ENCODE results near the gene PARD3.

The PARD3 gene

DNA sequence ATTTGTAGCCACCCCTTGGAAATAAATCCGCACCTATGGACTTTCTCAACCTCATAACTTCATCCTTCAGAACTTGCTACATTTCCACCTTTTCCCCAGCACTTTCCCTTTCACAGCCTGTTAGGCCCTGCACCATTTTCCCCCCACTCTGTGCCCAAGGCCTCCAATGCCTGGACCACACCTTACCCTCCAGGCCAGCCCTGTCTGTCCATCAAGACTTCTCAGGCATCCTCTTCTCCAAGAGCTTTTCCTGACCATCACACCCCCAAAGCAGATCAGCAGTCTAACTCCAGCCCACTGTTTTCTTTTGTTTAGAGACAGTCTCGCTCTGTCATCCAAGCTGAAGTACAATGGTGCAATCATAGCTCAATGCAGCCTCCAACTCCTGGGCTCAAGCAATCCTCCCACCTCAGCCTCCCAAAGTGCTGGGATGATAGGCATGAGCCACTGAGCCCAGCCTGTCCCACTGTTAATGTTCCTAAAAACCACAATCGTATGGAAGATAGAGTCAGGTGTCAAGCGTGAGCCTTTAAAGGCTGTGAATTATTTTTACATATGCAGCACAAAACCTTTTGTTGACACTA is 116.8 kb downstream of the PARD3 start:
- DNase-seq (ENCODE audit: low read depth in 1 of 2, low spot score in 1 of 2) = no peak

DNA sequence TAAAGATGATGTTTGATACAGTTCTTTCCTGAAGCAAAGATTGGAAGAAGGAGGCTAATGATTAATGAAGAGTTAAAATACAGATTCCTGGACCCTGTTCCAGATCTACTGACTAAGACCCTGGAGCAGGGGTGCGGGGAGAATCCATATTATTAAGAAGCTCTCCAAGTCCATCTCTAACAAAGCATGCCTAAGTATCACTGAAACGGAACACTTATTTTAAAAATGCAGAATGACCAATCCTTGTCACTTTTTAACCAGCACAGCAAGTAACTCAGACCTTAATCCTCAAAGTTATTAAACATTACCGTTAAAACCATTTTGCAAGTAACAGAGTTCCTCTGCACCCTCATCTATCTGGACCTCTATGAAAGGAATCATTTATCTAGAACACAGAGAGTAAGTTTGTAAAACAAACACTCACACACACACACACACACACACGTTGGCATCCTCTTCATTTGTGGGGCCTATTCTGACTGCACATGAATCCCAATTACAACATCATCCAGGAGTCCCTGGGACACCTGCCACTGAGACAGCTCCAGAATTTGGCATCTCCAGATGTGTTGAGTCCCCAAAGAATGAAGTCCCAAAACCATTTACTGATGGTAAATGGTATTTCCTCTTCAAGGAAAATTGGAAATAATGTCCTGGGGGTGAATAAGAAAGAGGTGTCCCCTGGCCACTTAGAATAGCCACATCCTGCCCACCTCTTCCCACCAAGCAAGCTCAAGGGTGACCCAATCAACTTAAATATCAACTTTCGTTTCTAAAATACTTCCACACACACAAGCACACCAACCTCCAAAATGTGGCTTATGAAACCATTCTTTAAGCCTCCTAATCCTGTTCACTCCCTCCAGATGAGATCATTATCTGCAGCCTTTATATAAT is 117.5 kb downstream of the PARD3 start:
- DNase-seq (ENCODE audit: low read depth in 1 of 2, low spot score in 1 of 2) = no peak

DNA sequence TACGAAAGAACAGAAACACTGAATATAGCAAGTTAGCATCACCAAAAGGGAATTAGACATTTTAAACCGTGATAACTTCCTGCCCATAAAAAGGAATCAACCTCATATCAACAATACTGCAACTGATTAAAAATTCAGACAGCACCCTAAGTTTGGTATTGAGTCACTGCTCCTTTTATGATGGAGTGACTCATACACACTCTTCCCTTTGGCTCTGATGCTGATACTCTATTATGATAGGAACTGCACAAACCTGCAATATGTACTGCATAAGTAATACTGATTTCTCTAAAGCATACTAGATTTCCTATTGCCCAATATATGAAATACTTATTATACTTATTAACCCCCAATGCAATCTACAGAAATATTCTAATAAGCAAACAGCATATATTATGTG is 118.7 kb downstream of the PARD3 start:
- DNase-seq (ENCODE audit: low read depth in 1 of 2, low spot score in 1 of 2) = no peak

DNA sequence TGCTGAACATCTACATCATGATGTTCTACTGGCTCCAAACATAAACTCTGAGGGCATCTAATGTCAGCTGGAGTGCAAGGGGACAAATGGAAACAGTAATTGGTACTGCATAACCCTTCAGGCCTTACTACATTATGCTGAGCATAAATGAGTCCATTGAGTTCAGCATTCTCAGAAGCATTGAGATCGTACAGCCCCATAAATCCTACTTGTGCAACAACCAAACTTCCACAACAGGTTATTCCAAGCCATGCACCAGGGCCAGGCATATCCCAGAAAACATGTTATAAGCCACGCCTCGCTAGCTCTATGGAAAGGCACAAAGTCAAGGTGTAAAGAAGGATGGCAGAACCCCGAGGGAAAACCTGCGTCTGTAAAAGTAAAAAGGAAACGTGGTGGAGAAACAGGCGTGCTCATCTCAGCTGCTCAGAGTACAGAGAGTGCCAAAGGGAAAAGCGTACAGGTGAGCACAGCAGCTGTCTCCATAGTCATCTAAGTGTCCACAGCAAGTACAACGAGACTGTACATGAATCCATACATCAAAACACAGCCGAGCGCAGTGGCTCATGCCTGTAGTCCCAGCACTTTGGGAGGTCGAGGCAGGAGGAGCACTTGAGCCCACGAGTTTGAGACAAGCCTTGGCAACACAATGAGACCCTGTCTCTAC is 124.6 kb downstream of the PARD3 start:
- DNase-seq (ENCODE audit: low read depth in 1 of 2, low spot score in 1 of 2) = no peak

DNA sequence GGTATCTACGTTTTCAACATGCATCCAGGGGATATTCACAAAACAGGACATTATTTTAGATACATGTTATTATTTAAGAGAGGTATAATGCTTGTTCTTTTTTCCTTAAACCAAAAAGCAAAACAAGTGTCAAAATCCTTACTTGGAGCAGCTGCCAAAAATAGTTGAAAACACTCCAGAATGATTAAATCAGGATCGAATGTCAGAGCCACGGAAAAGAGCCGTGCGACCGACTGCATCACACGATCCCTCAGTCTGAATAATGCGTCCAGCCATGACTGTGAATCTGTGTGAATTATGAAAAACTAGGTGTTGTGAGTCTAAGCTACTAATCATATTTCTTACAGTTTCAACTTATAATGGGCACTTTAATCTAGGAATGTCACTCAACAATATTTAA is 126.0 kb downstream of the PARD3 start:
- no peak for DNase-seq (ENCODE audit: low read depth in 1 of 2, low spot score in 1 of 2)

DNA sequence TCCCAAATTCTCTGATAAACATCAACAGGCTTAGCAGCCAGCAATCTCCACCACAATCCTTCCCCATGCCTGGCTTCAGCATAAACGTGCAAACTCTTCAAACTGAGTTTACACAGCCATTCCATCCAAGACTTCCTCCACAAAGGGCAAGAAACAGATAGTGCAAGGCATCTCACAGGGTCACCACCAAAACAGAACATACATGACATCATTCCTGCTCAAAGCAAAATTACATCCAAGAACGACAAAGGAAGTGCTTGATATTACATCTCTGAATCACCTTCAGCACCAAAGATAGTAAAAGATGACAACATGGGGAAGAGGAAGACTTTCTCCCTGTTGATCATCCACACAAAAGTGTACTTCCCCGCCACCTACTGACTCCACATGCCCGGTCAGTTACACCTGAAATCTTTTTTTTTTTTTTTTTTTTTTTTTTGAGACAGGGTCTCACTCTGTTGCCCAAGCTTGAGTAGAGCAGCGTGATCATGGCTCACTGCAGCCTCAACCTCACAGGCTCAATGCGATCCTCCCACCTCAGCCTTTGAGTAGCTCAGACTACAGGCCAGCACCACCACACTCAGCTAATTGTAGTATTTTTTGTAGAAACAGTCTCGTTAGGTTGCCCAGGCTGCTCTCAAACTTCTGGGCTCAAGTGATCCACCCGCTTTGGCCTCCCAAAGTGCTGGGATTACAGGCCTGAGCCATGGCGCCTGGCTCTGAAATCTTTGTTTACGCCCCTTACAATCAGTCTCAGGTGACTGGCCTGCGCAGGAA is 127.5 kb downstream of the PARD3 start:
- no peak for DNase-seq (ENCODE audit: low read depth in 1 of 2, low spot score in 1 of 2)

DNA sequence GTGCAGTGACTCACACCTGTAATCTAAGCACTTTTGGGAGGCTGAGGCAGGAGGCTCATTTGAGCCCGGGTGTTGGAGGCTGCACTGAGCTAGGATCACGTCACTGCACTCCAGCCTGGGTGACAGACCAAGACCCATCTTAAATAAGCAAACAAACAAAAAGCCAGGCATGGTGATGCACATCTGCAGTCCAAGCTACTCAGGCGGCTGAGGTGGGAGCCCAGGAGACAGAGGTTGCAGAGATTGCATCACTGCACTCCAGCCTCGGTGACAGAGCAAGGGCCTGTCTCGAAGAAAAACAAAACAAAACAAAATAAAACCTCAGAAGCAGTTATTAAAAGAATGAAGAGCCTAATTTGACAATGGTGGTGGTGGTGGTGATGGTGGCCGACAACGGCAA is 132.5 kb downstream of the PARD3 start:
- no peak for DNase-seq (ENCODE audit: low read depth in 1 of 2, low spot score in 1 of 2)

DNA sequence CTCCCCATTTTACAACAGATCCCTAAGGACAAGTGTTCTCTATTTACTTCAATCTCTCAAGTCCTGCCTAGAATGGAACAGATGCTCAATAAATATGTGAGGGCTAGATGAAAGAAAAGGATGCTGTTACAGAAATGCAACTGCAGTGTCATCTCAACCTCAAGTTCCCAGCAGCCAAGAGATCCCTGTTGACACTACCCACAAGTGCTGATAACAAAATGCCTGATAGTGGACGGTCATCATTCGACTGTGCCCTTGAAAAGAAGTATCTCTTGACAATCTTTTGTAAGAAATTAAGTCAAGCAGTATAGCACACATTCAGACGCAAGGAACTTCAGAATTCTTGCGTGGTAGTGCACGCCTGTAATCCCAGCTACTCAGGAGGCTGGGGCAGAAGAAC is 133.2 kb downstream of the PARD3 start:
- no peak for DNase-seq (ENCODE audit: low read depth in 1 of 2, low spot score in 1 of 2)

DNA sequence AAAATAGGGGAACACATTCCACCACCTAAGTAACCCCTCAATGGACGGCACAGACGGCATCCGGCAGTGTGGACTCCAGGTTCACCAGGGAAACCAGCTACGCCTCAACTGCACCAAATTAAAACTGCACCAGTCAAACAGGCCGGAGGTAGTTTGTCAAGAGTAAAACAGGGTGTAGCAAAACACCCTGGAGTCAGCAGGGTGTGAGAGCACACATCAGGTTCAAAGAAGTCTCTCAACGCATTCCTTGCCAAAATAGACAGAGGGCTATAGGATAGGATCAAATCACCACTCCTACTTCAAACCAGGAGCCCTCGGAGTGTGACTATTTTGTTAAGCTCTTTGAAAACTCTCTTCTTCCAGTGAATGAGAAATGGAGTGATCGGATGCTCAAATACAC is 135.9 kb downstream of the PARD3 start:
- no peak for DNase-seq (ENCODE audit: low read depth in 1 of 2, low spot score in 1 of 2)

DNA sequence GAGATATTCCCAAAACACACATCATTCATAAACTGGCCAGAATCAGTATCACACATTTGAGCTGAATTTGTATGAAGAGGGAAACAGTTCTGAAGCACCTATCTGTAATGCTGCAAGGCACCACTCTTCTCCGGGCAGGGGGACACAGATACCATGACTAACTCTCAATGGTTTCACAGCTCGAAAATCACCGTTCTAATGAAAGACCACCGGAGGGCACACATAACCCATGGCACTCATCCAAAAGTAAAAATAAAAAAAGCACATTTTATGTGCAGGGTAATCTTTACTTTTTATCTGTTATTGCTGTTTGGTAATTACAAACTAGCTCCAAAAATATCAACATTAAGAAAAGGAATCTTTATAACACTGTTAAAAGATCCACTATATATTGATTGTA is 137.5 kb downstream of the PARD3 start:
- DNase-seq (ENCODE audit: low read depth in 1 of 2, low spot score in 1 of 2) = no peak

DNA sequence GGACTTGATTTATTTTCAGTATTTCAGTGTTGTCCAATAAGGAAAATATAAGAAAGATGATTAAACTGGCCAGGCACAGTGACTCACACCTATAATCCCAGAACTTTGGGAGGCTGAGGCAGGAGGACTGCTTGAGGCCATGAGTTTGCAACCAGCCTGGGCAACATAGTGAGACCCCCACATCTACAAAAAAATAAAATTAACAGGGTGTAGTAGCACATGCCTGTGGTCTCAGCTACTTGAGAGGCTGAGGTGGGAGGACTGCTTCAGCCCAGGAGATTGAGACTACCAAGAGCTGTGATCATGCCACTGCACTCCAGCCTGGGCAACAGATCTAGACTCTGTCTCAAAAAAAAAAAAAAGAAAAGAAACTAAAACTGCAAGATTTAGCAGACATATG is 138.0 kb downstream of the PARD3 start:
- no peak for DNase-seq (ENCODE audit: low read depth in 1 of 2, low spot score in 1 of 2)

DNA sequence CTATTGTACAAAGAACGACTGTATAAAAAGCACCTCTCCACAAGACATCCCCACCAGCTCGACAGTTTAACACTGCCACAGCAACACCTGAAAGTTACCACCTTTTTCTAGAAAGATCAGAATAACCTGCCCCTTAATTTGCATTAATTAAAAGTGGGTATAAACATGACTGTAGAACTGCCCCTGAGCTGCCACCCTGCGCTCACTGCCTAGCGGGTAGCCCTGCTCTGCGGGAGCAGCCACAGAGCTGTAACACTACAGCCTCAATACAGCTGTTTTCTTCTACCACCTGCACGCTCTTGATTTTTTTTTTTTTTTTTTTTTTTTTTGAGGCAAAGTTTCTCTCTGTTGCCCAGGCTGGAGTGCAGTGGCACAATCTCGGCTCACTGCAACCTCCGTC is 140.9 kb downstream of the PARD3 start:
- no peak for DNase-seq (ENCODE audit: low read depth in 1 of 2, low spot score in 1 of 2)

DNA sequence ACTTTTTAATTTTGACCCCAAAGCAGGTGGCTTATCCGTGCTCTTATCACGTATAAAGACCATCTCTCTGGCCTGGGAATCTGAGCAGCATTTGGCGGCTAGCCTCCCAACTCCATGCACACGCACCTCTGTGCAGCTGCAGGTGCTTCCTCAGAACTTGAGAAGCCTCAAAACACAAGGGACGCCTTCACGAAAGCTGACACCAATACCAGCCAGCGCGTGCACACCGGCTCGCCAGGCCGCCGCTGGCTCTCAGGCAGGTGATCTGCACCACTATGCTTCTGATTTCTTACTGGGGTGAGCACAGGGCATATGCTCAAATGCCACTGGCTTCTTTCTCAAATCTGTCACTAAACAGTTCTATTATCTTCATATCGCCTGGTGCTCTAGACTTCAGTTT is 145.0 kb downstream of the PARD3 start:
- DNase-seq (ENCODE audit: low read depth in 1 of 2, low spot score in 1 of 2) = no peak

DNA sequence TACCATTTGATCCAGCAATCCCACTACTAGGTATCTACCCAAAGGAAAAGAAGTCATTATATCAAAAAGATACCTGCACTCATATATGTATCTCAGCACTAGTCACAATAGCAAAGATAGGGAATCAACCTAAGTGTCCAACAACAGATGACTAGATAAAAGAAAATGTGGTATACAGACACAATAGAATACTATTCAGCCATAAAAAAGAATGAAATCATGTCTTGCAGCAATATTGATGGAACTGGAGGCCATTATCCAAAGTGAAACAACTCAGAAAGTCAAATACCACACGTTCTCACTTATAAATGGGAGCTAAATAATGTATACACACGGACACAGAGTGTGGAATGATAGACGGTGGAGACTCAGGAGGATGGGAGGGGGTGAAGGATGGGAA is 146.0 kb downstream of the PARD3 start:
- DNase-seq (ENCODE audit: low read depth in 1 of 2, low spot score in 1 of 2) = no peak

DNA sequence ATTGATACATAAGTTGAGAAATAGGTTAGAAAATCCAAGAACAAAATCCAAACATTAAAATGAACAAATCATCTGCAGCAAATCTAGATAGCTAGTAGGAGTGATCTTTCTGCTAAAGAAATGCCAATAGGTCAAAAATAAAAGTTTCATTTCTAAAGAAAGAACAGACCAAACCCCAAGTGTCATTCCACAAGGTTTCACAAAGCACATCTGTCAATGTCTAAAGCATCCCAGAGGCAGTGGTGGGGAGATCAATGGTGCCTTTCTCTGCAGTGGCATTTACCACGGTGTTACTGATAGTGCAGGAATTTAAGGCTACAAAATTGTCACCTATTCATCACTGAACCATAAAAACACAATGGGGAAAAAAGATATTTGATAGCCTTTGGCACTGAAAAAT is 147.9 kb downstream of the PARD3 start:
- no peak for DNase-seq (ENCODE audit: low read depth in 1 of 2, low spot score in 1 of 2)

DNA sequence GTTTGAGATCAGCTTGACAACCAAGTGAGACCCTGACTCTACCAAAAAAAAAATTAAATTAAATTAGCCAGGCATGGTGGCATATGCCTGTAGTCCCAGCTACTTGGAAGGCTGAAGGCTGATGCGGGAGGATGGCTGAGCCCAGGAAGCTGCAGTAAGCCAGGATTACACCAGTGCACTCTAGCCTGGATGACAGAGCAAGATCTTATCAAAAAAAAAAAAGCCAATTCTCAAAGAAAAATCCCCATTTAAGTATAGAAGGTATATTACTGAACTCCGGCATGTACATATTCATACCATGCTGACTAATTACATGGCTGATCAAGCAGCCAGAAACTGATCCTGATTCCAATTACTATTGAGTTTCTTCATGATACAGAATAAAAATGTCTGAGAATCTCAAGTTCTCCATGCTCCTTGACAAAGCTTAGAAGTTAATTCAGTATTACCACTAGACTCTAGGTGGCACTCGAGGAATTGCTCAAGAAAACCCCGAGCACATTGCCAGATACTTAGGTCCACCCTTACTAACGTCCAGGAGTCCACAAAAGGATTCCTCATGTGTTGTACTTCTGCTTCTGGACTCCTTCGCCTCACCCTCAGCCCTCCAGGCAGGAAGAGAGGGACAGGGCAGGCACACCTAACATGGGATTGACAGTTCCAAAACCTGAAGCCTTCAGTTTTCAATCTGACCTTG is 148.9 kb downstream of the PARD3 start:
- DNase-seq (ENCODE audit: low read depth in 1 of 2, low spot score in 1 of 2) = no peak

DNA sequence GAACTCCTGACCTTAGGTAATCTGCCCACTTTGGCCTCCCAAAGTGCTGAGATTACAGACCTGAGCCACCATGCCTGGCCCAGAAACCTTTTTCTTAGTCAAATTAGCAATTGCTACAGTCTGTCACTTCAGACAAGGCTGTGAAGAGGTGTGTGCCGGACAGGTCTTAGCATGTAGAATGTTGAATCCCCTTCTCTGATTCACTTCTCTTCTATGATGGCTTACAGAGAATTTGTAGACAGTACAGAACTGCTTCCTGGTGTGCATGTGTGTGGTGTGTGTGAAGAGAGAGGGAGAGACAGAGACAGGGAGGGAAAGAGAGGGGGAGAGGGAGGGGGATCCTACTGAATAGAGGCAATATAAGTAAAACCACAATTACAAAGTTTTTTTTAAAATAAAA is 150.4 kb downstream of the PARD3 start:
- no peak for DNase-seq (ENCODE audit: low read depth in 1 of 2, low spot score in 1 of 2)

DNA sequence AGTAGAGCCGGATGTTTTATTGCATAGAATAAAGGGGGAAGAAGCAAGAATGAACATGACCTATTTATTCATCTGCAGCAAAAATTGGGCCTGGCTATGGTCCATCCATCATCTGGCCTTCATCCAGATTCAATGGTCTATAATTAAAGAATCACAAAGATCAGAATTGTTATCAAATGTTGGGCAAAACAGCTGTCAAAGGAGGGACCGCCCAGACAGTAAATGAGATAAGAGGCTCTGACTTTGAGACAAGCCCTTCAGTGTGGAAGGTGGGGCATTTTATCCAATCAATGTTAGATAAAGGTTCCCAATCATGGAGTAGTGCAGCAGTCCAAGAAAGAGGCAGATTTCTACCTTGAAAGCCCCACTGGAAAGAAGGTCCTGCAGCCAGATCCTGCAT is 153.5 kb downstream of the PARD3 start:
- DNase-seq (ENCODE audit: low read depth in 1 of 2, low spot score in 1 of 2) = no peak

DNA sequence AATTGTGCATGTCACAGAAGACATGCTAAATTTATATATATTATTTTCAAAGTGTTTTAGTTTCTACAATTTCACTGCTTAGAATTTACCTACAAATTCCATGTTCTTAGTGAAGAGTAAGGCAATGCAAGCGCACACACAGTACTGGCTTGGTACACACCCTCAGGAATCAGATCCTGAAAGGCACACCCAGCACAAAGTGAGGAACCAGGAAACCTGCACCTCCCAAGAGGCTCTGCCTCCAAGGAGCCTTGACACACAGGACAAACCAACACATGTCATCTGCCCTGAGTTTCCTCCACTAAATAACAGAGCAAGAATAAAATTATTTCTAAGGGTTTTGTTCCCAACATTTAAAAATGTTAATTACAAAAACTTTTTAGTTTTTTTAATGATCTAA is 156.2 kb downstream of the PARD3 start:
- no peak for DNase-seq (ENCODE audit: low read depth in 1 of 2, low spot score in 1 of 2)

DNA sequence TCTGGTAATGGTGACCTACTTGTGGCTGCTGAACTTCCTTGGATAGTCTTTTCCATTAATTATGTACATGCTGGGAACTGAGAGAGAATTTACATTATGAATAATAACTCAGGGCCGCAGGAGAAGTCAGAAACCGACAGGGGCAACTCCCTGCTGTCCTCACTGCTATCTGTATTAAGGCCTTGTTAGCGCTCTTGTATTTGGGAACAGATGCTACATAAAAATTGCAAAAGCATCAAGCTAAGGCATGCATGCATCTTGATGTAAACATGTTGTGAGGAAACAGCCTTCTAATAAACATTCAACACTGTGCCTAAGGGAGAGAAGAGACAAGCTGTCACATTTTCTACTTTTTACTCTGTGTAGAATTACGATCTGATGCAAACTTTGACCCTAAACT is 158.4 kb downstream of the PARD3 start:
- no peak for DNase-seq (ENCODE audit: low read depth in 1 of 2, low spot score in 1 of 2)
